Testis (tissue), 3 donors: ENCODE measurements around the gene PGP. TPM values are rescaled to one million over a fixed set of nuclear protein-coding genes. Genes with fewer than 3 reads are reported as not detected.

Experiments
- DNase-seq: peaks from one replicate; pipeline ENCODE4 v3.0.0-alpha.2; 2019
- H3K27ac ChIP-seq, 2 donors: fragments of 200-600 bp; sonication (generic); one replicate each; pipeline ENCODE4 v1.5.1; 2019
- H3K27me3 ChIP-seq: fragments of 200-600 bp; sonication (generic); one replicate; pipeline ENCODE4 v1.5.1; 2019
- H3K36me3 ChIP-seq: fragments of 200-600 bp; sonication (generic); one replicate; pipeline ENCODE4 v1.5.1; 2017; ENCODE audit warnings: low read depth; ENCODE audit errors: missing control alignments
- H3K4me1 ChIP-seq: fragments of 200-600 bp; sonication (generic); one replicate; pipeline ENCODE4 v1.5.1; 2019
- H3K4me3 ChIP-seq, 2 donors: fragments of 200-600 bp; sonication (generic); one replicate each; pipeline ENCODE4 v1.5.1; 2017 to 2019
- H3K9me3 ChIP-seq: fragments of 200-600 bp; sonication (generic); one replicate; pipeline ENCODE4 v1.5.1; 2017
- CTCF ChIP-seq, 3 experiments: fragments of 450-650 bp in 2 of 3; fragments of 200-600 bp in 1 of 3; sonication (generic) in 1 of 3; IDR thresholded peaks; one replicate each; pipeline ENCODE4 v1.5.1; 2016 to 2019; ENCODE audit warnings: antibody characterized with exemption in 3 of 3, mild to moderate bottlenecking in 2 of 3, moderate library complexity in 1 of 3
- POLR2A ChIP-seq: fragments of 450-650 bp; IDR thresholded peaks from one replicate; pipeline ENCODE4 v1.6.1; 2017; ENCODE audit warnings: antibody characterized with exemption, mild to moderate bottlenecking, moderate library complexity
- WGBS, 2 donors: methylation state at CpG; one replicate each; pipeline ENCODE4 v1.1.5; 2018; 5-methylcytosine and 5-hydroxymethylcytosine counted together
- intact Hi-C: fragments of 100-400 bp; cut with DNase I; formaldehyde crosslinking; loops from one replicate; pipeline ENCODE4 v1.15.1; 2023; ENCODE audit warnings: low total_unique reads
- polyA plus RNA-seq: library from polyadenylated mRNA; stranded (reverse); fragments of 350-450 nt; fragmentation: Illumina TruSeq; extraction: RNeasy Lipid Tissue Mini Kit (QIAGEN cat#74804); gene quantifications from one replicate; pipeline ENCODE4 v1.2.3, GENCODE V29; 2014; ENCODE audit warnings: low read depth, low replicate concordance; ENCODE audit not compliant: insufficient read depth
- total RNA-seq, 2 donors: library from RNA; depleted of rRNA; stranded (reverse); fragments of >200 nt; gene quantifications; one replicate each; pipeline ENCODE4 v1.2.3, GENCODE V29; 2016

PGP gene
- total and polyA plus RNA-seq, 3 donors from 2014 or later = 50.0 to 118 (median 56.3) TPM

GRCh38 chr16:2213817-2214718, 572 bp downstream of the PGP start:
- H3K9me3 ChIP-seq = no peaks in the 10 kb centered on the region
- H3K4me1 ChIP-seq = peaks cover 40% of the 10 kb centered on the region
- no peaks in the 10 kb centered on the region for H3K36me3 ChIP-seq
- H3K27ac ChIP-seq = peak overlapping the region; percentile 45 to 76
- TF ChIP-seq POLR2A (no peak), CTCF (IDR thresholded peaks at IDR 0.05) (no peak)
- H3K27me3 ChIP-seq = no peaks in the 10 kb centered on the region
- 1% methylated on average over 19 to 34 of the region's 98 CpGs for WGBS, 2 donors
- intact Hi-C loops = no loop called here
- H3K4me3 ChIP-seq = peak overlapping the region; percentile 65 to 67
- no peak for DNase-seq

- H3K27me3 ChIP-seq = no peaks in the 10 kb centered on the region
- H3K4me1 ChIP-seq = peaks cover 40% of the 10 kb centered on the region
- WGBS, 2 donors = 57 to 61% methylated on average over 16 to 19 of the region's 19 CpGs
- H3K4me3 ChIP-seq = no peak overlapping the region
- no peaks in the 10 kb centered on the region for H3K36me3 ChIP-seq
- no peak for TF ChIP-seq POLR2A
- TF ChIP-seq CTCF (IDR thresholded peaks at IDR 0.05) = no peak
- peak overlapping the region; percentile 25 to 50 for H3K27ac ChIP-seq
- intact Hi-C loops = no loop called here
- peak; percentile 46 for DNase-seq
- H3K9me3 ChIP-seq = no peaks in the 10 kb centered on the region
Measured at GRCh38 chr16:2212362-2213324, 2.0 kb downstream of the PGP start.

GRCh38 chr16:2211923-2212347, 2.7 kb downstream of the PGP start:
- intact Hi-C loops = no loop called here
- Histone ChIP-seq H3K4me1 (peaks cover 40% of the 10 kb centered on the region), H3K36me3 (no peaks in the 10 kb centered on the region), H3K4me3 (no peak overlapping the region), H3K9me3 (no peaks in the 10 kb centered on the region), H3K27ac (peak overlapping the region in 1 of 2 donors; percentile 50), H3K27me3 (no peaks in the 10 kb centered on the region)
- TF ChIP-seq POLR2A (no peak), CTCF (IDR thresholded peaks at IDR 0.05) (no peak)
- peak; percentile 45 for DNase-seq
- 73 to 75% methylated on average over 5 to 11 of the region's 11 CpGs for WGBS, 2 donors

- no peaks in the 10 kb centered on the region for H3K9me3 ChIP-seq
- H3K4me1 ChIP-seq = peaks cover 51% of the 10 kb centered on the region
- no peaks in the 10 kb centered on the region for H3K27me3 ChIP-seq
- intact Hi-C loops = no loop called here
- H3K4me3 ChIP-seq = no peak within 1 kb of the TSS
- TF ChIP-seq POLR2A (no peak), CTCF (IDR thresholded peaks at IDR 0.05) (no peak)
- H3K36me3 ChIP-seq = no peaks in the 10 kb centered on the region
- peak; percentile 77 for DNase-seq
- no peak within 1 kb of the TSS for H3K27ac ChIP-seq
- 45 to 56% methylated on average over 15 to 24 of the region's 24 CpGs for WGBS, 2 donors
Measured at GRCh38 chr16:2210386-2211365, 4.0 kb downstream of the PGP start, which contains the start of gene BRICD5. TSS of gene BRICD5 (minus strand) at chr16:2210863. CDS start at chr16:2210833, 30 bp downstream.
